GM12892 (cell line): ENCODE measurements around the gene FBLN1.
A peak's percentile ranks its signal among the peaks of the same experiment; 100 is the strongest.

ENCODE experiments used
- DNase-seq: peaks from one replicate; pipeline ENCODE4 v3.0.0; 2011; ENCODE audit not compliant: insufficient read length
- FAIRE-seq: peaks from 2 replicates; lab custom pipeline; 2011; peaks lifted over from hg19 to GRCh38; lab: Jason Lieb, UNC
- POLR2A ChIP-seq: IDR thresholded peaks from 2 replicates; pipeline ENCODE4 v1.6.1; 2011; ENCODE audit warnings: low read depth, low read length, control low read depth
- POLR2AphosphoS5 ChIP-seq: IDR thresholded peaks from 2 replicates; pipeline ENCODE4 v1.6.1; 2011; ENCODE audit warnings: low read depth, low read length, control low read depth
- TAF1 ChIP-seq: IDR thresholded peaks from 2 replicates; pipeline ENCODE4 v1.6.1; 2011; ENCODE audit warnings: low read depth, mild to moderate bottlenecking, control low read depth, low read length, borderline replicate concordance

FBLN1 gene

GRCh38 chr22:45575607-45576272 is 73.1 kb downstream of the FBLN1 start:
- no peak for FAIRE-seq

GRCh38 chr22:45576273-45576625 is 73.6 kb downstream of the FBLN1 start:
- DNase-seq = no peak
- no peak for FAIRE-seq
- no peak for TF ChIP-seq TAF1

More at GRCh38 chr22:45575607-45576272, 73.1 kb downstream of the FBLN1 start:
- no peak for DNase-seq
- TF ChIP-seq POLR2A = no peak
- TF ChIP-seq TAF1 = no peak
- TF ChIP-seq POLR2AphosphoS5 = no peak

DNA sequence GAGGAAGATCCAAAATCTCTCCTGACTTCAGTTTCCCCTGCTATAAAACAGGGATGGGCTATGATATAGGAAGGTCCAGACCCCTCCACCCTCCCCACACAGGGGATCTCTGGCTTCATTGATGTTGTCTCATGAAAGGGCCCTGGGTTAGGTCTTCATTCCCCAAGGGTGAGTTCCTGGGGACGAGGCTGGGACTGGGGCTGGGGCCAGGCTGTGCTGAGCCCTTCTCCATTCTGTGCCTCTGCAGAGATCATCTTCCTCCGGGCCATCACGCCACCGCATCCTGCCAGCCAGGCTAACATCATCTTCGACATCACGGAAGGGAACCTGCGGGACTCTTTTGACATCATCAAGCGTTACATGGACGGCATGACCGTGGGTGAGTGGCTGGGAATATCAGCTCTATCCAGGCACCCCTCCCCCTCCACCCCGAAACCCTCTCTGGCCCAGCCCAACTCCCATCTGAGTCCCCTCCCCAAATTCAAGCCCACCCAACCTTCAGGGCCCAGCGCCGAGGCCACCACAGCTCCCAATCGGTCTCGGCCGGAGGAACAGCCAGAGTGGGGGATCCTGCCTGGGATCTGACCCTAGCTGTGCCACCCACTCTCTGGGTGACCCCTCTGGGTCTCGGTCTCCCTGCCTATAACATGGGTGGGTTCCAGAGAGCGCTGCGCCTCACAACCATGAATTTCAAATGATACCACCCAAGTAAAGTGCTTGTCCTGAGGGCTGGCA is 74.2 kb downstream of the FBLN1 start:
- FAIRE-seq = no peak

GRCh38 chr22:45577746-45578523 is 75.3 kb downstream of the FBLN1 start:
- DNase-seq (peak; percentile 67), FAIRE-seq (peak; percentile 83)
- TF ChIP-seq POLR2AphosphoS5 = no peak
- TF ChIP-seq POLR2A = no peak
- TF ChIP-seq TAF1 = no peak

More for the DNA sequence above, 74.2 kb downstream of the FBLN1 start:
- no peak for TF ChIP-seq TAF1
- TF ChIP-seq POLR2A = no peak
- TF ChIP-seq POLR2AphosphoS5 = no peak
- no peak for DNase-seq

DNA sequence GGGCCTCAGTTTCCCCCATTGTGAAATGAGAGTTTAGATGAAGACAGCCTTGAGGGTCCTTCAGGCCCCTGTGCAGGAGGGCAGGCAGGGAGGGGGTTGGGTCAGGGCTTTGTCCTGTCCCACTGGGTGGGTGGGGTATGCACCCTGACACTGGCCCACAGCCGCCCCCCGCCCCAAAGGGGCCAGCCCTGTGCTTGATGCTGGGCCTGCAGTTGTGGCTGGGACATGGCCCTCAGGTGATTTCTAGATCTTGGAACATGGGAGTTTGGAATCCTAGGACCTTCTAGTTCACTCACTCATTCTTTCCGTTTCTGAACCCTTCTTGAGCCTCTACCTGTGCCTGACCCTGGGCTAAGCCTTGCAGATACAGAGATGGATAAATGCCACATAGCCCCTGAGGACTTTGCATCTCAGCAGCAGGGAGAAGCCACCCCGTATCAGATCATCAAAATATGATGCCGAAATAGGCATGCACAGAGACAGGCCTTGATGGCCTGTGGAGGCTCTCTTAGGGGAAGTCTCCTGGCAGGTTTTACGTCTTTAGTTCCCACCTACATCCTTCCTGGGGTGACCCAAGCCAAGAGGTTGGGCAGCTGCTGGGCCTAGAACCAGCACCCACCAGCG is 76.0 kb downstream of the FBLN1 start:
- TF ChIP-seq POLR2A (no peak), POLR2AphosphoS5 (no peak), TAF1 (no peak)
- no peak for DNase-seq
- FAIRE-seq = no peak

- no peak for DNase-seq
- no peak for TF ChIP-seq POLR2AphosphoS5
- TF ChIP-seq TAF1 = no peak
- TF ChIP-seq POLR2A = no peak
- FAIRE-seq = no peak
Observed at GRCh38 chr22:45579306-45579705, 76.6 kb downstream of the FBLN1 start.

DNA sequence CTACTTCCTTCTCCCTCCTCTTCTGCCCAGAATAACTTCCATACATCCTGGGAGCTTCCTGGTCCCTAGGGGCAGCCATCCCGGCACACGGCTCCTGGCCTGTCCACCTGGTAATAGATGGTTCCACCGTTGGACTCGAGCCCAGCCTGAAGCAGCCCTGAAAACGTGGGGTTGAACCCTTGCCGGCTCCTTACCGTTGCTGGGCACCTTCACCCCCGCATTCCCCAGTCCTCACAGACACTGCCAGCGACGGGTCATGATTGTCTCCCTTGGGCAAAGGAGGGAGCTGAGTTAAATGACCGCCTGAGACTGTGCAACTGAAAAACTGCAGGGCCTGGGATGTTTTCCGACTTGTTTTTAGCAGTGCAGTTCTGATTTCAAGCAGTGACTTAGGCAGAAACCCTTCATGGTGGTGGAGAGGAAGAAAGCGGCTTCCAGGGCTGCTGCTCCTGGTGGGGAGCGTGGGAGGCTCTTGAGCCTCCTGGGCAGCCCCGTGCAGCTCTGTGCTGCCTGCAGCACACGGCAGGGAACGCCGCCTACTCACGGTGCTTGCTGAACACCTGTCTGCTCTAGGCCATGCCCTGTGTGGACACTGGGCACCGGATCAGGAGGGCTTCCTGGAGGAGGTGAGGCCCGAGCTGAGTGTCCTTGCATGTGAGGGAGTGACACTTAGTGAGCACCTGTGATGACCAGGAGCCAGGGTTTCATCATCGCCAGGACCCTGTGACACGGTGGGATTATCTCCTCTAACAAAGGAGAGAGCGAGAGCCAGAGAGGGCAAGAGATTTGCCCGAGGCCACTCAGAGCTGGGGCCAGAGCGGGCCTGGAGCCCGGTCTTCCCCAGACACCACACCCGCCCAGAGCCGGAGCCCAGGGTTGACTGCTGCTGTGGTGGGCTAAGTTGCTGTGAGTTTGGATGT is 77.4 kb downstream of the FBLN1 start:
- DNase-seq (no peak), FAIRE-seq (no peak)
- TF ChIP-seq POLR2AphosphoS5 (no peak), POLR2A (no peak), TAF1 (no peak)

DNA sequence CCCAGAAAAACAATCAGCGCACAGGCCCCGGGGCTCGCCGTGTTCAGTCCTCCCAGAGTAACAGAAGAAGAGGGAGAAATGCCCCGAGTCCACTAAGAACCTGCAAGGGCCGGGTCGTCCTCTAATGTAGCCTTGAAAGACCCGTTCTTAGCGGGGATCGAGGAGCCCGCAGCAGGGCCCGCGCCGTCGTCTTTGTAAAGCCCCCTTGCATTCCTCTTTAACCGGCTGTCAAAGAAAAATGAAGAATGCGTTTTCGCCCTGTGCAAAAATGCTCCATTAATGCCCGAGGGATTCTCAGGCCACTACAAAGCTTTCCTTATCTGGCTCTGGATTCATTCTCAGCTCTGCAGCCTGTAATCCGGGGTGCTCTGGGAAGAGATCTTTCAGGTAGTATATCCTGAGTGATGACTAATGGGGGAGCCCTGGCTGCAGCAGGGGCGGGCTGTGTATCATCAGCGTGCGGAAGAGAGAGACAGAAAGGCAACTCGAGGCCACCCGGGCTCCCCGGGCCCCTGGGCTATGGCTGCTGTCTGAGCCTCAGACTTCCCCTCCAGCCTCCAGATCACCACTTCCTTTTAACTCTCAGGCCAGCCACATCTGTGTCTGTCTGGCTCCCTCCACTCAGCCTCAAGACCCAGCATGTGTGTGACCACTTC is 78.2 kb downstream of the FBLN1 start:
- TF ChIP-seq TAF1 (no peak), POLR2A (no peak), POLR2AphosphoS5 (no peak)
- FAIRE-seq (no peak), DNase-seq (no peak)

DNA sequence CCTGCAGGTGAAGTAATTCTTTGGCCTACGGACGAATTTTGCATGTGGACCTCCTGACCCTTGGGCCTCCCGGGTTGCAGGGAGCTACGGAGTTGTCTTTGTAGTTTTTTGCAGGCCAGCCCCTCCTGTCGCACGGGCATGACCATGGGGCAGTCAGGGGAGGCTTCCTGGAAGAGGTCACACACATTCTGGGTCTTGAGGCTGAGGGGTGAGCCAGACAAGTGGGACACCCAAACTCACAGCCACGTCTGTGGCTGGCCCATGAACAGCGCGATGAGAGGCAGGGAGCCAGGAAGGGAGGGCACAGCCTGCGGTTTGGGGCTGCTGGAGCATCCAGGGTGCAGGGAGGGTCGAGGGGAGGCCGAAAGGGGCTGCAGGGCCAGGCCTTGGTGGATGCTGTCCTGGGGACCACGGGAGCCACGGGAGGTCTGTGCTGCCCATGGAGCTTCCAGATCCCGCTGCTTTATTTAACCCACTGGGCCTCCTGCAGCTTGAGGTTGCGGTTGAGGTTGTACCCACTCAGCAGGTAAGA is 78.9 kb downstream of the FBLN1 start:
- DNase-seq (no peak), FAIRE-seq (no peak)
- TF ChIP-seq TAF1 = no peak
- TF ChIP-seq POLR2A = no peak
- no peak for TF ChIP-seq POLR2AphosphoS5

DNA sequence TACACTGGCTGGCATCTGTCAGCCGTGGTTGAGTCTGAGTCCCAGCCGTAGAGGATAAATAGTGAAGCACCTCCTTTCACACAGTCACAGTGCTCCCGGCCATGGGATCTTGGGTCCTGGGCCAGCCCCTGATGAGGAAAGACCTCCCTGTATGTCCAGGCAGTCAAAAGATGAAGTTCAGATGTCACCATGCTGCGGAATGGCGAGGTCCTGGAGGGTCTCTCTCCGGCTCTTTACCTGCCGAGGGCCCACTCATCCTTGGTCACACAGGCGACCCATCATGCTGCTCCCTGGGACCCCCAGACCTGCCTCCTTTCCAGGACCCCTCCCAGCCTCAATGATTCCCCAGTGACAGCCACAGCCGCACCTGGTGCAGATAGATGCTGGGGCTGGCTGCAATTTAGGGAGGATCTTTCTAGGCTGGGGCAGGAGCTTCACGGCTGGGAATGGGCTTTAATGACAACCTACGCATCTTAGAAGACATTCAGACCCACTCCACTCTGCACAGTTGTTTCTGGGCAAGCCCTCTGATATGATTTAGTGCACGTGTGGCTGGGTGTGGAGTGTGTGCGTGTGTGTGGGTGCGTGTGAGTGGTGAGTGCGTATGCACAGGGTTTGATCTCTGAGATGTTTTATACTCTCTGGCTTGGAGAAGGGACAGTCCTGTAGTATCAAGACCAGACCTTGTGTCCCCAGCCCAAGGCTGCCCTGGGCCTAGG is 79.7 kb downstream of the FBLN1 start:
- TF ChIP-seq POLR2AphosphoS5 (no peak), POLR2A (no peak), TAF1 (no peak)
- DNase-seq = no peak
- FAIRE-seq = no peak
